ENCODE results near the gene MKI67.

Gene MKI67

DNA sequence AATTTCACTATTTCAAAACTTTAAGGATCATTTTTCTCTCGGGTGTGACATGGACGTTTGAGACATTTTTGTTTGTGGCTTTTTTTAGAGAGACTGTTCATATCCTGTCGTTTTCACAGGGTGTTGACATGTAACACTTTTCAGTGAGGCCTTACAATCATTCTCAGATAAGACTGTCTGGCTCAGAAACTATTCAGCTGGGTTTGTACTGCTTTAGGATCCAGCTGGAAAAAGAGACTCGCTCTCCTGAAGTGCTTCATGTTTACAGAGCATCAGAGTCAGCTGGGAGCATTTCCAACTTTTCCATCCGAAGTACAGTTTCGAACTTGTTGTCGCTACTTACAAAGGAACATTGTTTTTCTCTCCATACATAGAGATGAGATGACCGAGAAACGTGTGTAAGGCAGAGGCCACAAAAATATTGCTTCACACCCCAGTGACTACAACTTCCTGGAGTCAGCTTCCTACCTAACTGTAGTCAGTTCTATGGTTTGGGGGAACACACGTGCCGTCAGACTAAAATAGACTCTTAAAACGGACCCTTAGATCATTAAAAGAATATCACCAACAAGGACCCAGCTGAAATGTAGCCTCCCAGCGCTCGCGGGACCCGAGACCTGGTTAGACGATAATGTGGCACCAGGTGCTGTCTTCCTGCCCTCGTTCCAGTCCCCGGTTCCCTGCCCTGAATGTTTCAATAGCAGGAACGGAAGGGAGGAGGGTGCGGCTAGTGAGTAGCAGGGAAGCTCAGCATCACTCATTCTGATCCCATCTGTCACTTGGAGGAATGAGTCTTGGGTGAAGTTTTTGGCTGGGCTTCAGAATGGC lies 78.0 kb downstream of the MKI67 start:
- FAIRE-seq = no peak

DNA sequence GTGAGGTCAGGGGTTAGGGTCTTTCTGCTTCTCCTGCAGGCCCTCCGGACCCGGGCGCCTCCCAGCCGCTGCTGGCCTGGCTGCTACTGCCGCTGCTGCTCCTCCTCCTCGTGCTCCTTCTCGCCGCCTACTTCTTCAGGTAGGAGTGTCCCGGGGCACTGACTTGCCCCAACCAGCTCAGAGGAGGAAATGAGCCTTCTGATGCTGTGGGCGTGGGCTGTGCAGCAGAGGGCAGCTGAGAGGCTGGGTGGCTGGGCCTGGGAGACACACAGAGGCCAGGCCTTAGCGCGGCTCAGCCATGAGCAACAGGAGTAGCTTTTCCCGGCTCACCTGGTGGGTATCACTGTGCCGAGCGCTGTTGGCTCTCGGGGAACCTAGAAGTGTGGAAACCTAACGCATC lies 78.9 kb downstream of the MKI67 start:
- no peak for FAIRE-seq

DNA sequence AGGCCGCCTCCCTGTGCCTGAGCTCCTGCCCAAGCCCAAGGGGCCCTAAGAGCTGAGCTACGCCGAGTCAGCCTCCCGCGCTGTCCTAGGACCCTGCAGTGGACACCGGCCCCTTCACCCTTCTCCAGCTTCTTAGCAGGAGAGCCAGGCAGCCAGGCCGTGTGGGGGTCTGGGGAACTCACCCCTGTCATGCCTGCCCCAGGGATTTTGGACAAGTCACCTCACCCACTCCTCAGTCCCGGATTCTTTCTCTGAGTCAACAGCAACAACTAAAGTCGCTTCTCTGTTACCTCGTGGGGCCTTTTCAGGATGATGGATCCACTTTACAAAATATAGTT lies 79.3 kb downstream of the MKI67 start:
- FAIRE-seq = no peak

Measured in endometrium (tissue), 2 donors.